A549 treated with CORT108297 at 1 μM for 4 hours (cell line): ENCODE data around the gene HS3ST3A1. TPM values are rescaled to one million over a fixed set of nuclear protein-coding genes. Genes with fewer than 3 reads are reported as not detected.

Source experiments
- total RNA-seq: library from RNA; stranded (reverse); fragments of 200-300 nt; extraction: Qiagen RNA extraction; gene quantifications from 5 replicates; pipeline ENCODE4 v1.2.3, GENCODE V29; 2022

The HS3ST3A1 gene
- 0.10 to 0.21 TPM (median 0.14 TPM) in 4 of 5 replicates, not detected in the other for total RNA-seq

GRCh38 chr17:13601776-13602551 lies at the start of gene HS3ST3A1:
HS3ST3A1 (minus strand) TSS chr17:13601929; CDS start chr17:13601129, 800 bp downstream.

